Activated CD4-positive, alpha-beta T cell treated with anti-CD3 and anti-CD28 coated beads, Interleukin-2, Interleukin-6, amounts not matched to agents 100 ng/mL and 50 ng/mL, durations not matched to agents 16 hours and 8 hours (primary cell): ENCODE data around the gene SLC66A2.

Experiments
- DNase-seq: peaks from one replicate; pipeline ENCODE4 v3.0.0-alpha.2; 2020

The SLC66A2 gene

GRCh38 chr18:79935499-79935898 lies 16.0 kb downstream of the SLC66A2 start:
- DNase-seq: no peak

- DNase-seq: no peak
These were observed 16.4 kb downstream of the SLC66A2 start for GRCh38 chr18:79935098-79935480.

- no peak for DNase-seq
These were observed 16.9 kb downstream of the SLC66A2 start for GRCh38 chr18:79934311-79935097.

GRCh38 chr18:79933765-79934164 lies 17.7 kb downstream of the SLC66A2 start:
- no peak for DNase-seq

GRCh38 chr18:79932907-79933306 lies 18.5 kb downstream of the SLC66A2 start:
- no peak for DNase-seq

- no peak for DNase-seq
These were observed 20.0 kb downstream of the SLC66A2 start for GRCh38 chr18:79931475-79931874.

- no peak for DNase-seq
These were observed 21.3 kb downstream of the SLC66A2 start for GRCh38 chr18:79930020-79930642.

- DNase-seq: no peak
These were observed 22.9 kb downstream of the SLC66A2 start for GRCh38 chr18:79928563-79928960.

GRCh38 chr18:79927607-79928562 lies 23.6 kb downstream of the SLC66A2 start:
- no peak for DNase-seq

GRCh38 chr18:79926715-79927606 lies 24.5 kb downstream of the SLC66A2 start:
- DNase-seq: no peak

- no peak for DNase-seq
These were observed 25.1 kb downstream of the SLC66A2 start for GRCh38 chr18:79926306-79926705.

- no peak for DNase-seq
These were observed 26.4 kb downstream of the SLC66A2 start for GRCh38 chr18:79924814-79925731.

GRCh38 chr18:79923896-79924585 lies 27.4 kb downstream of the SLC66A2 start:
- no peak for DNase-seq

- DNase-seq: no peak
These were observed 28.5 kb downstream of the SLC66A2 start for GRCh38 chr18:79922971-79923411.

GRCh38 chr18:79921984-79922965 lies 29.2 kb downstream of the SLC66A2 start:
- no peak for DNase-seq

GRCh38 chr18:79919089-79919488 lies 32.4 kb downstream of the SLC66A2 start:
- DNase-seq: no peak

GRCh38 chr18:79918615-79919011 lies 32.8 kb downstream of the SLC66A2 start:
- no peak for DNase-seq

GRCh38 chr18:79917853-79918614 lies 33.4 kb downstream of the SLC66A2 start:
- no peak for DNase-seq
